ENCODE measurements around the gene CACNB2.

GRCh38 chr10:18423058-18423637 lies 282.9 kb downstream of the CACNB2 start:
- TF ChIP-seq CTCF (IDR thresholded peaks at IDR 0.05) (no peak), POLR2A (IDR thresholded peaks at IDR 0.05) (no peak), EP300 (IDR thresholded peaks at IDR 0.05) (no peak)

Measured in tibial nerve (tissue), 4 donors.